B cell (primary cell): ENCODE results near the gene EPN2.
"Not testable (repeated sequence)": the region's sequence is repeated elsewhere in the genome, so short reads cannot be mapped to it uniquely, and the experiment has no call there.

ENCODE experiments used
- EZH2 ChIP-seq: IDR thresholded peaks from 2 replicates; pipeline ENCODE4 v1.6.1; 2012; ENCODE audit warnings: borderline replicate concordance, low read depth, mild to moderate bottlenecking, moderate library complexity, low read length; ENCODE audit not compliant: insufficient read depth, poor library complexity, severe bottlenecking
- TF ChIP-seq, protein P1 (sequence below): fragments of 200-600 bp; IDR thresholded peaks from one replicate; pipeline ENCODE4 v1.8.0; 2022; ENCODE audit warnings: antibody characterized with exemption, mild to moderate bottlenecking

DNA sequence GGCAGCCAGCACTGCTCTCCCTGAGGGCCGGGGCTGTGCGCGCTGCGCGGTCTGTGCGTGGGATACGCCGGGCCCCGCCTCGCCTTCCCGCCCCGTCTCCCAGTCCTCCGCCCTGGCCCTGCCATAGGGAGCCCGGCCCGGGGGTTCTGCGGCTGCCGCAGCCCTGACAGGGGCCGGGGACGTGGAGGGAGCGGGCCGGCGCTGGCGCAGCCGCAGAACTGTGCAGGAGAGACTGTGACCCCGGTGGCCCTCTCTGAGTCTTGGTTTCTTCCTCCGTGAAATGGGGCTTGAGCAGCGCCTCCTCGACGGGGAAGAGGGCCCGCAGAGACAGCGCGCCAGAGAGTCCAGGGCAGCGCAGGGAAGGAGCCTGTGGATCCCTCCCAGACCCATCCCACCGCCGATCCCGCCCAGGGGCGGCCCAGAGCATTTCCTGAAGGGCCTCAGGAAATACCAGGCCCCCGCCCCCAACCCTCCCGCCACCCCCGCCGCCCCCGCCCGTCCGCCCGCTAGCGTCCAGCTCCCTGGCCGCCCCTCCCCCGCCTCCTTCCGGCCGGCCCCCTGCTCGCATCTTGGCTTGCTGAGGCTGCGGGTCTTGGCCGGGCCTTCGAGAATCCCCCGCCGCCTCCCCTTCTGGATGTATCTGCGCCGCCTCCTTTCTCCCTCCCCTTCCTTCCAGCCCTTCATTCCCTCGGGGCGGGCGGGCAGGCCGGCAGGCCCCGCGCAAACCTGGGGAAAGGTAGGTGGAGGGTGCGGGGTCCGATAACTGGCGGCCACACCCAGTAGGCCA lies 21.9 kb upstream of the EPN2 start:
- TF ChIP-seq, protein P1, sequence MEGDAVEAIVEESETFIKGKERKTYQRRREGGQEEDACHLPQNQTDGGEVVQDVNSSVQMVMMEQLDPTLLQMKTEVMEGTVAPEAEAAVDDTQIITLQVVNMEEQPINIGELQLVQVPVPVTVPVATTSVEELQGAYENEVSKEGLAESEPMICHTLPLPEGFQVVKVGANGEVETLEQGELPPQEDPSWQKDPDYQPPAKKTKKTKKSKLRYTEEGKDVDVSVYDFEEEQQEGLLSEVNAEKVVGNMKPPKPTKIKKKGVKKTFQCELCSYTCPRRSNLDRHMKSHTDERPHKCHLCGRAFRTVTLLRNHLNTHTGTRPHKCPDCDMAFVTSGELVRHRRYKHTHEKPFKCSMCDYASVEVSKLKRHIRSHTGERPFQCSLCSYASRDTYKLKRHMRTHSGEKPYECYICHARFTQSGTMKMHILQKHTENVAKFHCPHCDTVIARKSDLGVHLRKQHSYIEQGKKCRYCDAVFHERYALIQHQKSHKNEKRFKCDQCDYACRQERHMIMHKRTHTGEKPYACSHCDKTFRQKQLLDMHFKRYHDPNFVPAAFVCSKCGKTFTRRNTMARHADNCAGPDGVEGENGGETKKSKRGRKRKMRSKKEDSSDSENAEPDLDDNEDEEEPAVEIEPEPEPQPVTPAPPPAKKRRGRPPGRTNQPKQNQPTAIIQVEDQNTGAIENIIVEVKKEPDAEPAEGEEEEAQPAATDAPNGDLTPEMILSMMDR, result not testable (repeated sequence)
- not testable (repeated sequence) for TF ChIP-seq EZH2
